NOMO-1 treated with DMSO at 0.1 percent for 48 hours (cell line): Measurements from ENCODE around the gene PGPEP1.

ENCODE experiments used
- DNase-seq: peaks from one replicate; lab custom pipeline; 2025; ENCODE audit not compliant: unreplicated experiment; lab: John Stamatoyannopoulos, UW

Gene PGPEP1, protein sequence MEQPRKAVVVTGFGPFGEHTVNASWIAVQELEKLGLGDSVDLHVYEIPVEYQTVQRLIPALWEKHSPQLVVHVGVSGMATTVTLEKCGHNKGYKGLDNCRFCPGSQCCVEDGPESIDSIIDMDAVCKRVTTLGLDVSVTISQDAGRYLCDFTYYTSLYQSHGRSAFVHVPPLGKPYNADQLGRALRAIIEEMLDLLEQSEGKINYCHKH

DNA sequence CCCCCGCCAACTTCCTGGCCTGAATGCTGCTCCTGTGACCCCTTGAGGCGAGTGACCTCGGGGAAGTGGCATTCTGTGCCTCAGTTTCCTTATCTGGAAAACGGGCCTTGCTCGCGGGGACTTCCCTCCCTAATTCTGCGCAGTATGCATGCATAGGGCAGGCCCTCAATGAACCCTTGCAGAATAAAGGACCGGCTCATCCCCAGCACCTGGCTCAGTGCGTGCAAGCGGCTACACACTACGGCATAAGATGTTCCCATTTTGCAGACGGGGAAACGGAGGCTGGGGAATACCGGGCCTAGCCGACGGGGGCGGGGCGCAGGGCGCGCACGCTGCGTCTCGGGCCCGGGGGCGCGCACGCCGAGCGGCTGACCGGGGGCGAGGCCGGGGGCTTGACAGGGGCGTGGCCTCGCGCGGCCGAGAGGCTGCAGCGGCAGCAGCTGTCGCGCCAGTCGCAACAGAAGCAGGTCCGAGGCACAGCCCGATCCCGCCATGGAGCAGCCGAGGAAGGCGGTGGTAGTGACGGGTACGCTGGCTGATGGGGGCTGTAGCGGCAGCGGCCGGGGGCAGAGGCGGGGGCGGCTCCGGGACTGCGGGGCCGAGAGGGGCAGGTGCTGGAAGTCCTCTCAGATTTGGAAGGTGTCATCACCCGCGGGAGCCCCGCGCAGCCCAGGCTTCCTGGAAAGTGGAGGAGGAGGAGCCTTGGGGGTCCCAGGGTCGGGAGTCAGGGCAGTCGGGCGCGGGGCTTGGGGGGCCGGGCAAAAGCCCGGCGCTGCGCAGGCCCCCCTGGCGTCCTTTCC lies at the start of gene PGPEP1:
Gene PGPEP1, plus strand, starts transcription at position 409 of the 800 bp plus-strand sequence. Its CDS starts 84 bp downstream, at position 493.
- peak; percentile 56 for DNase-seq

DNA sequence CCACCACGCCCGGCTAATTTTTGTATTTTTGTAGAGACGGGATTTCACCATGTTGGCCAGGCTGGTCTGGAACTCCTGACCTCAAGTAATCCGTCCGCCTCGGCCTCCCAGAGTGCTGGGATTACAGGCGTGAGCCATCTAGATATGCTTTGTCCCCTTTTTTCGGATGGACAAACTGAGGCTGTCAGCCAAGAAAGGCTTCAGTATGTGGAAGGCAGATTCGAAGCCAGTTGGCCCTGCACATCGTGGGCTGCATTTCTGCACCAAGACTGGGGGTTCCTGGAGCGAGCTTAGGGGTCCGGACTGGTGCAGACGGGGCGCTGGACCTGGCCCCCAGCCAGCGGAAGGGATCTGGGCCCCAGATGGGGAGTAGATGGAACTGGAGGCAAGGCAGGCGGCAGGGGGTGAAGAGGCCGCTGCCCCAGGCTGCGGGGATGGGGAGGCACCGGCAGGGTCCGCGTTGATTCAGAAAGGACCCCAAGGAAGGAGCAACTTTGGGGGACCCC lies 49.3 kb upstream of the PGPEP1 start:
- DNase-seq, result no peak

DNA sequence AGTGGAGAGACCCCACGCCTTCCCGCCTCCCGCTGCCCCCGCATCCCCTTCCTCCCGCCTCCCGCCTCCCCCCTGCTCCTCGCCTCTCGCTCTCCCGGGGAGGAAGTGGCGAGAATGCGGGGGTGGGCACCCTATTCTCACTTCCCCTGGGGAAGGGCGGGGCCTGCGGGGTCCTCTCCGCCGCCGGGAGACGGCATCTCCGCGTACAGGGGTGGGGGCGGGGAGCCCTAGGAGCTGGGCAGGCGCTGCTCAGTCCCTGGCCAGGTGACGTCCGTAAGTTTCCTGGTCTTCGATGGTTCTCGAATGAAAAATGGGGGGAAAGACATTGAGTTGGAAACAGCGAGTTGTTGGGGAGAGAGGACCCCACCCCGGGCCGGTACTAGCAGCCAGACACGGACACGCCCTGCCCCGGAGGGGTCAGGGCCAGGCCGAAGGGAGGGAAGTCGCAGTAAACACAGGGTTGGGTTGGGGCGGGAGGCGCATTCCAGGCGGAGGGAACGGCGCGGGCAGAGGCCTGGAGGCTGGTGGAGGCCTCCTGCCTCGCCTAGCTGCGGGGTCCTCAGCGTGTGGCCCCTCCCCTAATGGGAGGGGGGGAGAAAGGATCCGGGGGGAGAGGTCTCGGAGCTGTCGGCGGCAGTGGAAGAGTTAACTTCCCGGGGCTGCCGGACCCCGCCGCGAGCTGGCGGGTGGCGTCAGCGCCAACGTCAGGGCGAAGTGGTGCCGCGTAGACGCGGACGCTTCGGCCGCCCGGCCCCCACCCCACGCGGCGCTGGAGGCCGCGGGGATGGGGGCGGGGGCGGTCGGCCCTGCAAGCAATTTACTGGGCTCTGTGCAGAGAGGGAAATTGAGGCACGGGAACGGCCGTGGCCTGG lies 48.6 kb upstream of the PGPEP1 start:
- peak; percentile 93 for DNase-seq

DNA sequence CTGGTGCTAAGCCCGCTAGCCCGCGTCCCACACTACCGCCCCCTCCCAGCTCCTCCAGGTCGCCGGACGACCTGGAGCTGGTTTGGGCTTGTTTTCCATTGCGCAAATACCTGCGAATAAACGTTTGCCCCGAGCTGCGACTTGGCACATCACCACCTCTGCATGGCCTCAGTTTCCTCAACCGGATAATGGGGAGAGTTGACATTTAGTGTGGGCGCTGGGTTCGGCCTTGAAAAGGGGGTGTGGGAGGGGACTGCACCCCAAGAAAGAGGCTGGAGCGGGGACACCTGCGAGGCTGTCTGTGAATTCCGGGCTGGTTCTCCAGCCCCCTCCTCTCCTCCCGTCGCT lies 48.0 kb upstream of the PGPEP1 start:
- peak; percentile 66 for DNase-seq

DNA sequence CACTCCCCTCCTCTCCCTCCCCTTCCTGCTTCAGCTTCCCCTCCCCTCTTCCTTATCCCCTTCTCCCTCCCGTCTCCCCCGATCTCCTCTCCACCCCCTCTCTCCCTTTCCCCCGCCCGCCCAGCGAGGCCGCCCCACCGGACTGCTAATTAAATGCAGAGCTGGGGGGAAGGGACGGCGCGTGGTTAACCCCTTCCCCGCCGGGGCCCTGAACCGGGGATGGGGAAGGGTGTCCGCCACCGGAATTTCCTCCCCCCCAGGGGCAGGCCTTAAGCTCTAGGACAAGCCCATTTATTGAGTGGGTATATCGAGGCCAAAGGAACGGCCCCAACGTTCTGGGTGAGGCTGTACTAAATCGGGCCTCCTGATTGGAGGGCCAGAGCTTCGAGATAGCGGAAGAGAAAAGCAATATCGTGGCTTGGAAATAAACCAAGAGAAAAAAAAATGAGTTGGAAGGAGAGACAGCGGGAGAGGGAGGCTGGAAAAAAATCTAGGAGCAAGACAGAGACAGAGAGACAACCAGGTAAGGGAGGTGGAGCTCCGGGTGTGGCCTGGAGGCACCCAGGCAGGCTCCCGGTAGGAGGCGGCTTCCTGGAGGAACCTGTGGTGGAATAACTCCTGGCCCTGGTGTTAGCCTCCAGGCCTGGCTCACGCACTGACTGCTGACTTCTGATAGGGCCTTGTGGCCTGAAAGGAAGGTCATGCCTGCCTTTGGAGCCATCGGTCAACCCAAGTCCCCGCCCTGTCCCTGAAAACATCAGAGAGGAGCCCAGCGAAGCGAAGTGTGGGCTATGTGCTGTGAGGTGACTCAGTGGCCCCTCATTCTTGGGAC lies 47.4 kb upstream of the PGPEP1 start:
- peak; percentile 87 for DNase-seq

DNA sequence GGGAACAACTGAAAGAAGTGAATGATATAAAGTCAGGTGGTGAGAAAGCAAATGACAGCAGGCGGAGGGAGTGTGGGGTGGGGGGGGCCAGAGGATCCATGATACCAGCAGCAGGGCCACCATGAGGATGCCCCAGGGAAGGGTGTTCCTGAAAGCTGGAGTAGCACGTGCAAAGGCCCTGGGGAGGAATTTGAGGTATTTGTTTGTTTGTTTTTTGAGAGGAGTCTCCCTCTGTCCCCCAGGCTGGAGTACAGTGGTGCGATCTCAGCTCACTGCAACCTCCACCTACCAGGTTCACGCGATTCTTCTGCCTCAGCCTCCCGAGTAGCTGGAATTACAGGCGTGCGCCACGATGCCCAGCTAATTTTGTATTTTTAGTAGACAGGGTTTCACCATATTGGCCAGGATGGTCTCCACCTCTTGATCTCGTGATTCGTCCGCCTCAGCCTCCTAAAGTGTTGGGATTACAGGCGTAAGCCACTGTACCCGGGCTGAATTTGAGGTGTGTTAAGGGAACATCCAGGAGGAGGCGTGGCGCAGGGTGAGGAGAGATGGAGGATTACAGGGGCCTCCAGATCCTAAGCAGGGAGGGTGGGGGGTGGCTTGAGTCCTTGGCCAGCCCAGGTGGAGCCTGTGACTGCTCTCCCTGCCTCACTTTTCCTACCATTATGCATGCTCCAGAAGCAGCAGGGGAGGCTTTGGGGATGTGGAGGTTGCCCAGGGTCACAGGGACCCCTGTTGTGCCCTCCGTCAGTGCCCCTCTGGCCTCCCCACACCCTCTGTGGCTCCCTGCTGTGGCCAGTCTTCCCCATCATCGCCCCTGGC lies 46.5 kb upstream of the PGPEP1 start:
- no peak for DNase-seq

DNA sequence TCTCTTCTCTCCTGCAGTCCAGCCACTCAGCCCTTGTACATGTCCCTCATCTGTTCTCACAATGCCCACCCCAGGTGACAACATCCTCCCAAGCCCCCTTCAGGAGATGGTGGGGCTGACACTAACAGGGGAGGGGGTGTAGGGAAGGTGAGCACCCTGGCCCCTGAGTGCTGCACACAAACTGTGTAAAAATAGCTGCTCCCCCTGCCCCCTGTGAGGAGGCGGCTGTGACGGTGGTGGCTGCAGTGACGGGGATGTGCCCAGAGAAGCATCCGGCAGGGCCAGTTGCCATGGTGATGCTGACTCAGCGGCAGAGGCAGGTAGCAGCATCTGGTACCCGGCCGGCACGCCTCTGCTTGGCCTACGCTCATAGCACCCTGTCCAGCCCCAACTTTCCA lies 45.9 kb upstream of the PGPEP1 start:
- no peak for DNase-seq

DNA sequence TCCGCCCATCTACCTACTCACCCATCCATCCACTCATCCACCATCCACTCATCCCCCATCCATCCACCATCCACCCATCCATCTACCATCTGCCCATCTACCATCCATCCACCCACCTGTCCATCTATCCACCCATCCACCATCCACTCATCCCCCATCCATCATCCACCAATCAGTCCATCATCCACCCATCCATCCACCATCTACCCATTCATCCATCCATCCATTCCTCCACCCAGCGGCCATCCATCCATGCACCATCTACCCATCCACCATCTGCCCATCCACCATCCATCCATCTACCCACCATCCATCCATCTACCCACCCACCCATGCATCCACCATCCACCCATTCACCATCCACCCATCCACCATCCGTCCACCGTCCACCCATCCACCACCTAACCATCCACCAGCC lies 45.4 kb upstream of the PGPEP1 start:
- DNase-seq, result no peak

DNA sequence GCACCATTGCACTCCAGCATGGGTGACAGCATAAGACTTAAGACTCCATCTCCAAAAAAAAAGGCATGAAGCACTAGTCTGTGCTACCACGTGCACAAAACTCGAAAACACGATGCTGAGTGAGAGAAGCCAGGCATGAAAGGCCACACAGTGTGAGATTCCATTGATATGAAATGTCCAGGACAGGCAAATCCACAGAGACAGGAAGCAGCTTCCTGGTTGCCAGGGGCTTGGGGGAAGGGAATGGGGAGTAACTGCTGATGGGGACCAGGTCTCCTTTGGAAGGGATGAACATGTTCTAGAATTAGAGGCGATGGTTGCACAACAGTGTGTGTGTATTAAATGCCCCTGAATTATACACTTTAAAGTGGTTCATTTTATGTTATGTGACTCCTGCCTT lies 43.1 kb upstream of the PGPEP1 start:
- no peak for DNase-seq

DNA sequence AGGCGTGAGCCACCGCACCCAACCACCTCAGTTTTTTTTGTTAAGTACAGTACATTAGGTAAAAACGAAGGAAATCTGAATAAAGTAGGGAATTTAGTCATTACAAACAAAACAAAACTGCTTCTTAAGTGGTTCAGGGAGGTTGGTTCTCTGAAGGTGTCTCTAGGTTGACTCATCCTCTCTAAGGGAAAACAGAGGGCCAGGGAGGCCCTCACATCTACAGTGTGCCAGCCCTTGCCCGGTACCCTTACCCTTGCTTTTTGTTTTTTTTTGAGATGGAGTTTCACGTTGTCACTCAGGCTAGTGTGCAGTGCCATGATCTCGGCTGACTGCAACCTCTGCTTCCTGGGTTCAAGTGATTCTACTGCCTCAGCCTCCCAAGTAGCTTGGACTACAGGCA lies 41.8 kb upstream of the PGPEP1 start:
- DNase-seq, result no peak

DNA sequence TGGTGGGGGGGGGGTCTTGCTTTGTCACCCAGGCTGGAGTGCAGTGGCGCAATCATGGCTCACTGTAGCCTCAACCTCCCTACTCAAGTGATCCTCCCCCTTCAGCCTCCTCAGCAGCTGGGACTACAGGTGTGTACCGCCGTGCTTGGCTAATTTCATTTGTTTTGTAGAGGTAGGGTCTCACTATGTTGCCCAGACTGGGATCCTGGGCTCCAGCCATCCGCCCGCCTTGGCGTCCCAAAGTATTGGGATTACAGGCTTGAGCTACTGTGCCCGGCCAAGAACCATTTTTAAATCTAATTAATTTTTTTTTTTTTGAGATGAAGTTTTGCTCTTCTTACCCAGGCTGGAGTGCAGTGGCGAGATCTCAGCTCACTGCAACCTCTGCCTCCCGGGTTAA lies 40.7 kb upstream of the PGPEP1 start:
- no peak for DNase-seq

DNA sequence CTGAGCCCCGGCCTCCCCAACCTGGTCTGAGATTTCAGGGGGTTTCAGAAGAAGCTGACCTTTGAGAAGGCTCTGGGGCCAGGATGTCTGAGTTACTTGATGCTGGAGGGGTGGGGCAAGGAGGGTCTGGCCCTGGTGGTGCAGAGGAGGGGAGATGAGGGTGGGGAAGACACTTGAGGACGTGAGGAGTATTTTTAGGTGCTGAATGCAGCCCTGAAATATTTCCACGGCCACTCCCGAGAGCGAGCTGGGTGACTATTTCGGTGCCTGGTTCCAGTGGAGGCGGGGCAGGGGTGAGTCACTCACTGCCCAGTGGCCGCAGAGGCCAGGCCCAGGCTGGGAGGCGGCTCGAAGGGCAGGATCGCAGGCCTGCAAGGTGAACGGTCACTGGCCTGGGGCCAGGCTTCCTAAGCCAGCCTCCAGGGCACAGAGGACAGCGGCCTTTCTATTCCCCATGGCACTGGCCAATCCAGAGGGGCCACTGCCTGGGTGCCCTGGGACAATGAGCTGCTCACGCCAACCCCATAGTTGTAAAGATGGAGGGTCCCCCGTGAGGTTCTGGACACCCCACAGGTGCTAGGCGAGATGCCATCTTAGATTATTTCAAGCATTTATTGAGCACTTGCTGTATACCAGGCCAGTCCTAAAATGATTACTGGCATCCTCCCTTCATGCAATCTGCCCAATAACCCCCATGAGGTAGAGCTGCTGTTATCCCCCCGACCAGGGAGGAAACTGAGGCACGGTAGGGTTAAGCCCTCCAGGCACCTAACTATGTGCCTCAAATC lies 39.3 kb upstream of the PGPEP1 start:
- no peak for DNase-seq

DNA sequence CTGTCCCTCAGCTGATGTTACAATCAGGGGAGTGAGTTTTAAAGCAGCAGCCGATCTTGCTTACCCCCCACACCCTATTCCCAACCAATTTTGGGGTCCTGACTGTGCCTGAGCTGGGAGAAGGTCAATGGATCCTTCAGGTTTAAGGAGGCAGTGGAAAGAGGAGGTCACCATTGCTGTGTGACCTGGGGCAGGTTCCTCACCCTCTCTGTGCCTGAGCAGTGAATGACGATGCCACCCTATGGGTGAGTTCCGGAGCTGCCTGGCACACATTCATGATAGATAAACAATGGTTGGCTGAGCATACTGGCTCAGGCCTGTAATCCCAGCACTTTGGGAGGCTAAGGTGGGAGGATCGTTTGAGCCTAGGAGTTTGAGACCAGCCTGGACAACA lies 38.7 kb upstream of the PGPEP1 start:
- no peak for DNase-seq

DNA sequence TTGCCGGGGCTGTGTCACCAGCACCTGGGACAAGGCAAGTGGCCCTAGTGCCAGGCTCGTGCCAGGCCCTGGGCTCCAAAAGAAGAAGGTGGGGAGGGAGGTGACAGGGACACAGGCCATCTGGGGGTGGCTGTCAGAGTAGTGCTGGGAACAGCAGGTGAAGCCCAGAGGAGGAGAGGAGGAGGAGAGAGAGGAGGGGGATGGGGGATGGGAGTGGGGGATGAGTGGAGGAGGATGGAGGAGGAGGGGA lies 36.3 kb upstream of the PGPEP1 start:
- DNase-seq, result no peak

DNA sequence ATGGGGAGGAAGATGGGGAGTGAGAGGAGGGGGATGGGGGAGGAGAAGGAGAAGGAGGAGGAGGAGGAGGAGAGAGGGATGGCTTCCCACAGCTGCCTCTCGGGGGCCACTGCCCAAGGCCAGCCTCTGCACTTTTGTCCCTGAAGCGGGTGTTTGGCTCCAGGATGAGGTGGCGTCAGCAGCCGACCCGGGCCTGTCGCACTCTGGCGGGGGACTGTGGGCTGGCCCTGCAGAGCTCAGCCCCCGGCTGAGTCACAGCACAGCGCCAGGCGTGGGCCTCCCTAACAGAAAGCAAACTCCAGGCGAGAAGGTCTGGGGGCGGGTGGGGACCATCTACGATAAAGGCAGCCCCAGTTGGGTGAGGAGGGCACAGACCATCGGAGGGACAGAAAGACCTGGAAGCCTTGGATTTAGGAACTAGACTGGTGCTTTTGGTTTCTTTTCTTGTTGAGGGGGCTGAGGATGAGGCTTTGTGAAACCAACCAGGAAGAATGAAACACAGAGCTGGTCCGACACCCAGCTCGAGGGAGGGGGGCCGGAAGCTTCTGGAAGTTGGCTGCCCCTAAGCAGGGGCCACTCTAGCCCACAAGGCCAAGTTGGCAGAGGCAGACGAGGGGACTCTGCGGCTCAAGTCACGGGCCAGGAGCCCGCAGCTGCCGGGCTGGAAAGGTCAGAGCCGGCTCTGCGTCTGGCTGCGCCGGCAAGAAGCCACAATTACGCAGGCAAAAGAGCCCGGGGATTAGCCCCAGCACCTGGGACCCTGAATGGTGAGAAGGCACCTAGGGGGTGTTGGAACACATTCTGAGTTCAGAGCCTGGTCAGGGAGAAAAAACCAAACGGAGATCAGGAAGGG lies 35.7 kb upstream of the PGPEP1 start:
- DNase-seq, result peak; percentile 74

DNA sequence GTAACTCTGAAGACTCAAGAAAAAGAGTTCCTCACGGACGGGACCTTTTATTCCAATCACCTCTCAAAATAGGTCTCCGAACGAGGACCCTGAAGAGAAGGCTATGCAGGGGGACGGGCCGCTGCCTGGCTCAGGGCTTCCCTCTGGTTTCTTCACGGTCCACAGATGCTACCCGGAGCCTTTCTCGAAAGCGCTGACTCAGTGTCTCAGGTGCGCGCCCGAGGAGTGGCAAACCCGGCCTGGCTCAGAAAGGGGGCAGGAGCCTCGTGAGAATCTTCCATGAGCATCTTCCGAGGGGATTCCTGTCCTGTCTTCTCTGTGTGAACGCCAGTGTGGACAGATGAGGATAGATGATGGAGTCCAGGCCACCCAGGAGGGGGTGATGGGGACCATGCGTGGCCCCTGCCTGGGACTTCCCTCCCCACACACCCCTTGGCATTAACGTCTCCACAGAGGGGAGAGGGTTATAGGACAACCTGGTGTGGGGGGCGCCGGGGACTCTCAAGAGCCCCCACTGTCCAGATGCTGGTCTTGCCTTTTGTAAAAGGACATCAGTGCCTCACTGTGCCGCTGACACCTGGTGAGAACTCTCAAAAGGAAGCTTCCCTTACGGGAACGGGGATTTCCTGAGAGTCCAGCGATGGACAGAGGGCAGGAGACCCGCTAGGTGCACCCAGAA lies 34.0 kb upstream of the PGPEP1 start:
- no peak for DNase-seq

DNA sequence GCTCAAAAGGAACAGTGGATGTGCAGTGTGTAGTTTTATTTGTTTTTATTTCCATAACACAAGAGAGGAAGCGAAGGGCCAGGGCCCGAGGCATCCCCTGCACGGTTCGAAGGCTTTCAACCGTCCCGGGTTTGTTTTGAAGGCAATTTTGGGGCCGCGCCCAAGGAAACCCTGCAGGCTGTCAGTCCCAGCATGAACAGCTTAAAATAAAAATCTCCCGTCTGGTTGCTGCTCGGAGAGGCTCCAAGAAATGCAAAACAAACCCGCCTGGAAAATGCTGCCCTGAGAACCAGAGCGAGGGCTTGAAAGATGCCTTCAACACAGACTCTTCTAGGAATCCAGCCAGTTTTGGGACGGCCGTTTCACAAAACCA lies 33.5 kb upstream of the PGPEP1 start:
- DNase-seq, result no peak

DNA sequence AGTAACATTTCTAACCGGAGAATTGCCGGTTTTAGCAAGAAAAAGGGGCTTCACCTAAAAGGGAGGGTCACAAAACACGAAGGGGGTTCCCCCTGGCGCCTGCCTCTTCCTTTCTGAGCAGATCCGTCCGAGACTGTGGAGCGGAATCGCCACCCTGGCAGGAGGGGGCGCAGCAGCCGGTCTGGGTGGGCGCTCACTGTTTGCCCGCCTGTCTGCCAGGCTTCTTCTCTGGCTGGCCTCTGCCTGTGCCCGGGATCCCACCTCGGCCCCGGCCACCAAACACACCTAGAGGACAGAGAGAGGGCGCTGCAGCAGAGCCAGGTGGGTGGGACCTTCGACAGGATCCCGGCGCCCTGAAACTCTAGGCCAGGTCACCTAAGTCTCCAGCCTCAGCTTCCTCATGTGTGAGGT lies 33.1 kb upstream of the PGPEP1 start:
- no peak for DNase-seq
